Pancreas (tissue), 10 donors: Measurements from ENCODE around the gene MCF2L2. TPM values are rescaled to one million over a fixed set of nuclear protein-coding genes. Genes with fewer than 3 reads are reported as not detected.

Experiments
- ATAC-seq, 4 donors: fragments of 200-7000 bp; cut with Tn5 transposase; one replicate each; pipeline versions ENCODE4 v1.8.0 to v1.9.1; 2020; ENCODE audit warnings: mild to moderate bottlenecking in 4 of 4, moderate library complexity in 4 of 4
- DNase-seq, 6 donors: peaks; one replicate each; pipeline ENCODE4 v3.0.0-alpha.2; 2020
- FAIRE-seq: peaks from 2 replicates; lab custom pipeline; 2012; peaks lifted over from hg19 to GRCh38; lab: Jason Lieb, UNC
- H3K27ac ChIP-seq, 4 donors: fragments of 200-600 bp; sonication (generic); 1 replicate in 3 of 4; 2 replicates in 1 of 4; pipeline versions ENCODE4 v1.5.0 to v1.8.0; 2020
- H3K27me3 ChIP-seq, 4 donors: fragments of 200-600 bp; one replicate each; pipeline ENCODE4 v1.8.0; 2021
- H3K36me3 ChIP-seq, 3 donors: fragments of 200-600 bp; sonication (generic) in 1 of 3; one replicate each; pipeline versions ENCODE4 v1.5.0 to v1.8.0; 2020 to 2021
- H3K4me1 ChIP-seq, 3 donors: fragments of 200-600 bp; one replicate each; pipeline ENCODE4 v1.8.0; 2021
- H3K4me3 ChIP-seq, 4 donors: fragments of 200-600 bp; sonication (generic) in 2 of 4; one replicate each; pipeline versions ENCODE4 v1.5.0 to v1.8.0; 2020 to 2021
- H3K9me3 ChIP-seq, 4 donors: fragments of 200-600 bp; one replicate each; pipeline ENCODE4 v1.8.0; 2021
- WGBS, 2 donors: extraction: QIAGEN DNeasy Blood & Tissue Kit; methylation state at CpG; one replicate each; pipeline ENCODE4 v1.1.7; 2013; 5-methylcytosine and 5-hydroxymethylcytosine counted together
- intact Hi-C, 3 donors: fragments of 100-400 bp; cut with DNase I; formaldehyde crosslinking; loops; one replicate each; pipeline versions ENCODE4 v1.11.1 to v1.14.2; 2022
- polyA plus RNA-seq, 2 donors: library from polyadenylated mRNA; stranded (reverse); fragments of 200-250 nt; gene quantifications; one replicate each; pipeline ENCODE4 v1.2.3, GENCODE V29; 2013
- total RNA-seq, 6 donors: library from RNA; stranded (reverse); fragmentation: NEBNext Ultra II Directional in 4 of 6; extraction: Animal tissue kit (Norgen Biotek cat#: 25700) in 4 of 6; gene quantifications; one replicate each; pipeline versions ENCODE4 v1.2.1 to v1.2.4, GENCODE V29; 2021 to 2023
- TF ChIP-seq, protein P1 (sequence below), 4 donors: fragments of 200-600 bp; sonication (generic) in 3 of 4; IDR thresholded peaks; one replicate each; pipeline versions ENCODE4 v1.5.0 to v1.8.0; 2021; ENCODE audit warnings: antibody characterized with exemption in 4 of 4
- donor health status: healthy with polysubstance abuse.
- donor health status: DM: no; HTN: no; CAD: no; lungs with moderate emphysema.
- donor health status: DM: no; HTN: no; CAD: no.
- donor health status: control.
- donor health status: control.
- donor health status: Bipolar disorder and iron deficiency.
- donor health status: DM: yes; HTN: yes; CAD: no.
- donor health status: DM: no; HTN: no; CAD: no.
- donor health status: DM: no; HTN: no; CAD: no.
- donor health status: DM: yes; HTN: yes; CAD: no.

MCF2L2 gene
- total and polyA plus RNA-seq, 8 donors = 0.54 to 2.0 (median 0.97) TPM

DNA sequence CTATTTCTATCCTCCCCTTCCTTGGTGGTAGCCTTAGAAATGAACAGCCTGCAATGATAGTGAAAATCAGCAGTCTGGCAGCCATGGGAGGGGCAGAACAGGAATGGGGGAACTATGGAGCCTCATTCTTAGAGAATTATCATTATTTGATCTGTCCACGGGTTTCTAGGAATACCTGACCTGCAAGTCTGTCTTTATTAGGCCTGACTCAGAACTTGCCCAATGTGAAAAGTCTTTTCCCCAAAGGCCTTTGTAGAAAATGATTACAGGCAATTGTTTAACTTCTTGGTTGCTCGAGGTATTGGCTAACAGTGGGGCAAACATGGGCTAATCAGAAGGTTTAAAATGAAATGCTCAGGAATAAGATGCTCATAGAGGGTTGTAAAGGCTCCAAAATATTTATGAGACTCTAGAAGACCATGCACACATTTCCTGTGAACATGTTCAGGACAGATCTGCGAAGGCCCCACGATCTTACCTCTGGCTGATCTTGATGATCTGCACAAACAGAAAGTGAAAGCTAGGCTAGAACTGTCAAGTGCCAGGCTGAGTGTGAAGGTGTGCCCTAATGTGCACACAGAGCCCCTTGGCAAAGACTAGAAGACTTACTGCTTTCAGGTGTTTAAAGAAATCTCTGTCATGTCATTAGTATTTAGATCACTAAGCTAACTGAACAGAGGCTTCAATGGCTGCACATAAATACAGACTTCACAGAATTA is 226.3 kb downstream of the MCF2L2 start:
- Histone ChIP-seq H3K4me1 (no peaks in the 10 kb centered on the region), H3K27ac (no peak overlapping the region), H3K9me3 (no peaks in the 10 kb centered on the region), H3K4me3 (no peak overlapping the region), H3K36me3 (no peaks in the 10 kb centered on the region), H3K27me3 (no peaks in the 10 kb centered on the region)
- ATAC-seq (no peak), FAIRE-seq (no peak), DNase-seq (no peak)
- intact Hi-C loops = no loop called here
- 70 to 84% methylated on average over 4 of the region's 4 CpGs for WGBS, 2 donors
- TF ChIP-seq, protein P1, sequence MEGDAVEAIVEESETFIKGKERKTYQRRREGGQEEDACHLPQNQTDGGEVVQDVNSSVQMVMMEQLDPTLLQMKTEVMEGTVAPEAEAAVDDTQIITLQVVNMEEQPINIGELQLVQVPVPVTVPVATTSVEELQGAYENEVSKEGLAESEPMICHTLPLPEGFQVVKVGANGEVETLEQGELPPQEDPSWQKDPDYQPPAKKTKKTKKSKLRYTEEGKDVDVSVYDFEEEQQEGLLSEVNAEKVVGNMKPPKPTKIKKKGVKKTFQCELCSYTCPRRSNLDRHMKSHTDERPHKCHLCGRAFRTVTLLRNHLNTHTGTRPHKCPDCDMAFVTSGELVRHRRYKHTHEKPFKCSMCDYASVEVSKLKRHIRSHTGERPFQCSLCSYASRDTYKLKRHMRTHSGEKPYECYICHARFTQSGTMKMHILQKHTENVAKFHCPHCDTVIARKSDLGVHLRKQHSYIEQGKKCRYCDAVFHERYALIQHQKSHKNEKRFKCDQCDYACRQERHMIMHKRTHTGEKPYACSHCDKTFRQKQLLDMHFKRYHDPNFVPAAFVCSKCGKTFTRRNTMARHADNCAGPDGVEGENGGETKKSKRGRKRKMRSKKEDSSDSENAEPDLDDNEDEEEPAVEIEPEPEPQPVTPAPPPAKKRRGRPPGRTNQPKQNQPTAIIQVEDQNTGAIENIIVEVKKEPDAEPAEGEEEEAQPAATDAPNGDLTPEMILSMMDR (IDR thresholded peaks at IDR 0.05) = no peak

DNA sequence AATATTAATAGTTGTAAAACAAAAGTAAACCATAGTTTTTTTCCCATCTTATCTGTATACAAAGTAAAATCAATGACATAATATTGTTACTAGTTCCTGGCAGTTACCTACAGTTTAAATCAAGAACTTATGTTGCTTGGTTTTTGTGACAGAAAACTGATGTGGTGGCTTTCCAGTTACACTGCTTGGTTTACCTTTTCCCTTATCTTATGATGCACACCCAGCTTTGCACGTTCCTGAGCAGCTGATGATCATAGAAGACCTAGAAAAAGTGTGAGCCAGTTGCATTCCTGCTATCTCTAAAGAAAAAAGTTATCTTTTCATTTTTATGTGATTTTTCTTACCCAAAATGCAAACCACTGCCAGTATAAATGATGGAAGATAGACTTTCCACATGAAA is 229.5 kb downstream of the MCF2L2 start:
- no peaks in the 10 kb centered on the region for H3K9me3 ChIP-seq
- intact Hi-C loops = no loop called here
- WGBS, 2 donors = 15 to 36% methylated on average over 1 of the region's 1 CpG
- DNase-seq = no peak
- TF ChIP-seq, protein P1 (IDR thresholded peaks at IDR 0.05) = no peak
- H3K27me3 ChIP-seq = no peaks in the 10 kb centered on the region
- no peak for ATAC-seq
- H3K27ac ChIP-seq = no peak overlapping the region
- no peaks in the 10 kb centered on the region for H3K4me1 ChIP-seq
- no peaks in the 10 kb centered on the region for H3K36me3 ChIP-seq
- no peak for FAIRE-seq
- H3K4me3 ChIP-seq = no peak overlapping the region

DNA sequence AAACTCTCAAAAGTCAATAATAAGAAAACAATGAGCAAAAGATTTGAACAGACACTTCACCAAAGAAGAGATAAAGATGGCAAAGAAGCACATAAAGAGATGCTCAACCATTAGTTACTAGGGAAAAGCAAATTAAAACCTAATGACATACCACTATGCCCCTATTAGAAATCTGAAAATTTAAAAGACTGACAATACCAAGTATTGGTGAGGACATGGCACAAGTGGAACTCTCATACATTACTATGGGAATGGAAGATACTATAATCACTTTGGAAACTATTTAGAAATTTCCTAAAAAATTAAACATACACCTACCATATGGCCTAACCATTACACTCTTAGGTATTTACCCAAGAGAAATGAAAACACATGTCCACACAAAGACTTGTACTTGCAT is 230.7 kb downstream of the MCF2L2 start:
- DNase-seq (no peak), ATAC-seq (no peak), FAIRE-seq (no peak)
- Histone ChIP-seq H3K4me1 (no peaks in the 10 kb centered on the region), H3K27me3 (no peaks in the 10 kb centered on the region), H3K36me3 (no peaks in the 10 kb centered on the region), H3K27ac (no peak overlapping the region), H3K4me3 (no peak overlapping the region), H3K9me3 (no peaks in the 10 kb centered on the region)
- intact Hi-C loops = no loop called here
- TF ChIP-seq, protein P1 (IDR thresholded peaks at IDR 0.05) = no peak

DNA sequence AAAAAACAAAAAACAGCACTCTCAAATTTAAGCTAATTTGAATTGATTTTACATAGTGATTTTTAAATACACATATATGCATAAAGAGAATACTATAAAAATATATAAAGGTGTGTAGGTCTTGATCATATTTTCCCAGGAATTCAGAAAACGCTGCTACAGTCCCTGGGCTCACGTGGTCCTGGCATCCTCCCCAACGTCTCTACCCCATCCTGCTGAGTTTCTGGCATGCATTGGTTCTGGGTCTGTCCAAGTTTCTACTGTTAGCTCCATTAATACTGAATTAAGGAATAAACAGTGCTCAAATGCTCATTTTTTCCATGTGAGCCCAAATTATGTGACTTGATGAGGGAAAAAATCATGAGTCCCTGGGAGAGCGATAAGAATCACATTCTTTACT is 233.2 kb downstream of the MCF2L2 start:
- WGBS, 2 donors = 82 to 88% methylated on average over 4 of the region's 4 CpGs
- DNase-seq = no peak
- TF ChIP-seq, protein P1 (IDR thresholded peaks at IDR 0.05) = no peak

More for the DNA sequence above, 233.2 kb downstream of the MCF2L2 start:
- Histone ChIP-seq H3K36me3 (no peaks in the 10 kb centered on the region), H3K4me3 (no peak overlapping the region), H3K27me3 (no peaks in the 10 kb centered on the region), H3K27ac (no peak overlapping the region), H3K9me3 (no peaks in the 10 kb centered on the region), H3K4me1 (no peaks in the 10 kb centered on the region)
- intact Hi-C loops = no loop called here
- ATAC-seq (no peak), FAIRE-seq (no peak)
